GM12878 (cell line): ENCODE data around the gene TBRG4. TPM values are rescaled to one million over a fixed set of nuclear protein-coding genes. Genes with fewer than 3 reads are reported as not detected.

Source experiments
- BHLHE40 ChIP-seq, 2 experiments: fragments of 450-650 bp in 1 of 2; IDR thresholded peaks; 2 replicates each; pipeline ENCODE4 v1.6.1; 2011 to 2017; ENCODE audit warnings: low read depth in 2 of 2, borderline replicate concordance in 1 of 2, improper control_type of control experiment in 1 of 2, low read length in 1 of 2, mild to moderate bottlenecking in 1 of 2
- CEBPB ChIP-seq, 2 experiments: fragments of 150-350 bp in 1 of 2; IDR thresholded peaks; 2 replicates each; pipeline ENCODE4 v1.6.1; 2012 to 2014; ENCODE audit warnings: low read depth in 2 of 2, low read length in 2 of 2, borderline replicate concordance in 1 of 2, inconsistent platforms in 1 of 2
- KAT2A ChIP-seq: conservative IDR thresholded peaks from 2 replicates; pipeline ENCODE4 v1.6.1; 2011; ENCODE audit warnings: low read depth, low read length; ENCODE audit not compliant: control insufficient read depth
- RAD21 ChIP-seq: IDR thresholded peaks from 2 replicates; pipeline ENCODE4 v1.6.1; 2011; ENCODE audit warnings: mild to moderate bottlenecking, low read depth, low read length, moderate library complexity; ENCODE audit not compliant: insufficient read depth
- STAT1 ChIP-seq: fragments of 450-650 bp; conservative IDR thresholded peaks from 2 replicates; pipeline ENCODE4 v1.6.1; 2014; ENCODE audit warnings: antibody characterized with exemption, mild to moderate bottlenecking
- polyA plus RNA-seq, 11 experiments: library from polyadenylated mRNA; depleted of rRNA in 4 of 11; unstranded in 6 of 11; stranded (reverse) in 5 of 11; fragments of >200 nt; fragmentation: Nextera tagmentation in 4 of 11; fragmentation: Illumina TruSeq in 1 of 11; extraction: Ambion mirVana in 4 of 11; extraction: Trizol in 1 of 11; gene quantifications; 1 replicate in 1 of 11; 2 replicates in 10 of 11; pipeline versions ENCODE4 v1.2.1 to v1.2.3, GENCODE V29; 2011 to 2016; ENCODE audit warnings: inconsistent platforms in 2 of 11, missing spikeins in 2 of 11, low read depth in 1 of 11
- total RNA-seq, 4 experiments: library from RNA; depleted of rRNA in 3 of 4; stranded (reverse); fragments of >200 nt in 3 of 4; fragmentation: Illumina TruSeq in 1 of 4; extraction: Trizol in 1 of 4; gene quantifications; 2 replicates each; pipeline versions ENCODE4 v1.2.1 to v1.2.3, GENCODE V29; 2013 to 2021
- TF ChIP-seq, protein P1 (sequence below): IDR thresholded peaks from 2 replicates; pipeline ENCODE4 v1.6.1; 2012; ENCODE audit warnings: improper control_type of control experiment, low read depth, low read length; ENCODE audit not compliant: insufficient replicate concordance
- TF ChIP-seq, protein P2 (sequence below): fragments of 450-650 bp; formaldehyde crosslinking; IDR thresholded peaks from 2 replicates; pipeline ENCODE4 v1.4.0; 2020; ENCODE audit warnings: mild to moderate bottlenecking, moderate library complexity

TBRG4 gene
- total and polyA plus RNA-seq, 10 of the 15 experiments (the other 5 are each of a cell fraction or from before 2014, with no cell fraction given): 8.4 to 130 (median 118) TPM

DNA sequence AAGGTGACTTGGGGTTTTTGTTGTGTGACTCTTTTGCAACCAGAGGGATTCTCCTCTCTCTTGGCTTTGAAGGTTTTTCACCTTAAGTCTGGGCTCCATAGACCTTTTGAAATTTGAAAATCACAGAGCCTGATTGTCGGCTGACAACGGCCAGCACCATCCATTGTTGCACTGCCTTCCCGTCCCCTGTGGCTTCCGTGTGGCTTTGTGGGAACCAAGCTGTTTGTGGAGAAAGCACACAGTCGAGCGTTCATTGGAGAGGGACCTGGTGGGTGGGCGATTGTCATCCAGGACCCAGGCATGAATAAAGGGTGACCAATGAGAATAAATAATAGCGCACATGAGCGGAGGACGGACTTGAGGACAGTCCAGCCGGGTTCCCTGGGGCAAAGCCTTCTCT lies 38.7 kb upstream of the TBRG4 start (continued):
- TF ChIP-seq, protein P1, sequence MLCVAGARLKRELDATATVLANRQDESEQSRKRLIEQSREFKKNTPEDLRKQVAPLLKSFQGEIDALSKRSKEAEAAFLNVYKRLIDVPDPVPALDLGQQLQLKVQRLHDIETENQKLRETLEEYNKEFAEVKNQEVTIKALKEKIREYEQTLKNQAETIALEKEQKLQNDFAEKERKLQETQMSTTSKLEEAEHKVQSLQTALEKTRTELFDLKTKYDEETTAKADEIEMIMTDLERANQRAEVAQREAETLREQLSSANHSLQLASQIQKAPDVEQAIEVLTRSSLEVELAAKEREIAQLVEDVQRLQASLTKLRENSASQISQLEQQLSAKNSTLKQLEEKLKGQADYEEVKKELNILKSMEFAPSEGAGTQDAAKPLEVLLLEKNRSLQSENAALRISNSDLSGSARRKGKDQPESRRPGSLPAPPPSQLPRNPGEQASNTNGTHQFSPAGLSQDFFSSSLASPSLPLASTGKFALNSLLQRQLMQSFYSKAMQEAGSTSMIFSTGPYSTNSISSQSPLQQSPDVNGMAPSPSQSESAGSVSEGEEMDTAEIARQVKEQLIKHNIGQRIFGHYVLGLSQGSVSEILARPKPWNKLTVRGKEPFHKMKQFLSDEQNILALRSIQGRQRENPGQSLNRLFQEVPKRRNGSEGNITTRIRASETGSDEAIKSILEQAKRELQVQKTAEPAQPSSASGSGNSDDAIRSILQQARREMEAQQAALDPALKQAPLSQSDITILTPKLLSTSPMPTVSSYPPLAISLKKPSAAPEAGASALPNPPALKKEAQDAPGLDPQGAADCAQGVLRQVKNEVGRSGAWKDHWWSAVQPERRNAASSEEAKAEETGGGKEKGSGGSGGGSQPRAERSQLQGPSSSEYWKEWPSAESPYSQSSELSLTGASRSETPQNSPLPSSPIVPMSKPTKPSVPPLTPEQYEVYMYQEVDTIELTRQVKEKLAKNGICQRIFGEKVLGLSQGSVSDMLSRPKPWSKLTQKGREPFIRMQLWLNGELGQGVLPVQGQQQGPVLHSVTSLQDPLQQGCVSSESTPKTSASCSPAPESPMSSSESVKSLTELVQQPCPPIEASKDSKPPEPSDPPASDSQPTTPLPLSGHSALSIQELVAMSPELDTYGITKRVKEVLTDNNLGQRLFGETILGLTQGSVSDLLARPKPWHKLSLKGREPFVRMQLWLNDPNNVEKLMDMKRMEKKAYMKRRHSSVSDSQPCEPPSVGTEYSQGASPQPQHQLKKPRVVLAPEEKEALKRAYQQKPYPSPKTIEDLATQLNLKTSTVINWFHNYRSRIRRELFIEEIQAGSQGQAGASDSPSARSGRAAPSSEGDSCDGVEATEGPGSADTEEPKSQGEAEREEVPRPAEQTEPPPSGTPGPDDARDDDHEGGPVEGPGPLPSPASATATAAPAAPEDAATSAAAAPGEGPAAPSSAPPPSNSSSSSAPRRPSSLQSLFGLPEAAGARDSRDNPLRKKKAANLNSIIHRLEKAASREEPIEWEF: no peak
- TF ChIP-seq BHLHE40 (IDR thresholded peaks at IDR 0.05; ENCODE audit: borderline replicate concordance in 1 of 2, low read depth in 2 of 2, low read length in 1 of 2): no peak
- TF ChIP-seq KAT2A: no peak
- TF ChIP-seq RAD21: no peak
- no peak for TF ChIP-seq STAT1
- no peak for TF ChIP-seq CEBPB (IDR thresholded peaks at IDR 0.05; ENCODE audit: borderline replicate concordance in 1 of 2, low read depth in 2 of 2, low read length in 2 of 2)
- TF ChIP-seq, protein P2, sequence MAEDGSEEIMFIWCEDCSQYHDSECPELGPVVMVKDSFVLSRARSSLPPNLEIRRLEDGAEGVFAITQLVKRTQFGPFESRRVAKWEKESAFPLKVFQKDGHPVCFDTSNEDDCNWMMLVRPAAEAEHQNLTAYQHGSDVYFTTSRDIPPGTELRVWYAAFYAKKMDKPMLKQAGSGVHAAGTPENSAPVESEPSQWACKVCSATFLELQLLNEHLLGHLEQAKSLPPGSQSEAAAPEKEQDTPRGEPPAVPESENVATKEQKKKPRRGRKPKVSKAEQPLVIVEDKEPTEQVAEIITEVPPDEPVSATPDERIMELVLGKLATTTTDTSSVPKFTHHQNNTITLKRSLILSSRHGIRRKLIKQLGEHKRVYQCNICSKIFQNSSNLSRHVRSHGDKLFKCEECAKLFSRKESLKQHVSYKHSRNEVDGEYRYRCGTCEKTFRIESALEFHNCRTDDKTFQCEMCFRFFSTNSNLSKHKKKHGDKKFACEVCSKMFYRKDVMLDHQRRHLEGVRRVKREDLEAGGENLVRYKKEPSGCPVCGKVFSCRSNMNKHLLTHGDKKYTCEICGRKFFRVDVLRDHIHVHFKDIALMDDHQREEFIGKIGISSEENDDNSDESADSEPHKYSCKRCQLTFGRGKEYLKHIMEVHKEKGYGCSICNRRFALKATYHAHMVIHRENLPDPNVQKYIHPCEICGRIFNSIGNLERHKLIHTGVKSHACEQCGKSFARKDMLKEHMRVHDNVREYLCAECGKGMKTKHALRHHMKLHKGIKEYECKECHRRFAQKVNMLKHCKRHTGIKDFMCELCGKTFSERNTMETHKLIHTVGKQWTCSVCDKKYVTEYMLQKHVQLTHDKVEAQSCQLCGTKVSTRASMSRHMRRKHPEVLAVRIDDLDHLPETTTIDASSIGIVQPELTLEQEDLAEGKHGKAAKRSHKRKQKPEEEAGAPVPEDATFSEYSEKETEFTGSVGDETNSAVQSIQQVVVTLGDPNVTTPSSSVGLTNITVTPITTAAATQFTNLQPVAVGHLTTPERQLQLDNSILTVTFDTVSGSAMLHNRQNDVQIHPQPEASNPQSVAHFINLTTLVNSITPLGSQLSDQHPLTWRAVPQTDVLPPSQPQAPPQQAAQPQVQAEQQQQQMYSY (CRISPR knock-in tag): no peak
